GM21367 (cell line): ENCODE data around the gene SERPINA10.
"Not testable (repeated sequence)": the region's sequence is repeated elsewhere in the genome, so short reads cannot be mapped to it uniquely, and the experiment has no call there.

ENCODE experiments used
- ATAC-seq: cut with Tn5 transposase; IDR thresholded peaks from one replicate; pipeline ENCODE4 v1.9.1; 2021; ENCODE audit not compliant: unreplicated experiment

The SERPINA10 gene

GRCh38 chr14:94285158-94285557 is 7.9 kb downstream of the SERPINA10 start:
- no peak for ATAC-seq

- no peak for ATAC-seq
These were observed 8.8 kb downstream of the SERPINA10 start for GRCh38 chr14:94284221-94284620.

- ATAC-seq, result no peak
These were observed 9.9 kb downstream of the SERPINA10 start for GRCh38 chr14:94282991-94283723.

- ATAC-seq, result no peak
These were observed 14.3 kb downstream of the SERPINA10 start for GRCh38 chr14:94278731-94279130.

GRCh38 chr14:94276898-94277561 is 16.0 kb downstream of the SERPINA10 start:
- ATAC-seq, result not testable (repeated sequence)

- no peak for ATAC-seq
These were observed 23.9 kb downstream of the SERPINA10 start for GRCh38 chr14:94269156-94269555.

- ATAC-seq, result not testable (repeated sequence)
These were observed 24.5 kb downstream of the SERPINA10 start for GRCh38 chr14:94268582-94268981.

GRCh38 chr14:94267352-94267751 is 25.7 kb downstream of the SERPINA10 start:
- ATAC-seq, result no peak

- not testable (repeated sequence) for ATAC-seq
These were observed 28.9 kb downstream of the SERPINA10 start for GRCh38 chr14:94264195-94264594.

GRCh38 chr14:94244182-94244581 is 48.9 kb downstream of the SERPINA10 start:
- no peak for ATAC-seq

GRCh38 chr14:94239406-94239805 is 53.7 kb downstream of the SERPINA10 start:
- ATAC-seq, result no peak

- ATAC-seq, result no peak
These were observed 55.1 kb downstream of the SERPINA10 start for GRCh38 chr14:94237983-94238382.

GRCh38 chr14:94237046-94237445 is 56.0 kb downstream of the SERPINA10 start:
- ATAC-seq, result no peak
